ENCODE data around the gene FAM200A. TPM values are rescaled to one million over a fixed set of nuclear protein-coding genes. Genes with fewer than 3 reads are reported as not detected.
"Not testable (repeated sequence)": the region's sequence is repeated elsewhere in the genome, so short reads cannot be mapped to it uniquely, and the experiment has no call there.

The FAM200A gene
- total RNA-seq, 1 donor from 2014 or later = 5.2 TPM

DNA sequence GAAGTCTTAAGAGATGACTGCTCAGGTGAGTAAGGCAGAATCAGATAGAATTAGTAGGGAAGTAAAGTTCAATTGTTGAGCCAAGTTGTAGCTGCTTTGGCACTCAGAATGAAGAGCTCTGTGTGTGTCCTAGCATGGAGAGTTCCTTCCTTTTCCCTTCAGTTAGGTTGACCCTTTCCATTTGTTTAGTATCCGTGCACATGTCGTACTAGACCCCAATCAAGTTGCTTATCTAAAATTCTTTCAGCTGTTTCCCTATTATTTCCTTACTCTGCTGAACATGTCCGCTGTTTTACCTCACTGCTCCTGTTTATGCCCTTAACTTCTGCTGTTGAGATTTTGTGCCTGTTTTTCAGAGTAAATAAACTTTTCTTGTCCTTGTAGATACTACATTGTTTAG lies 19.9 kb upstream of the FAM200A start:
- H3K36me3 Mint-ChIP-seq (ENCODE audit: low read depth) = peaks cover 56% of the 10 kb centered on the region
- H3K27ac Mint-ChIP-seq = no peak overlapping the region
- H3K4me1 Mint-ChIP-seq (ENCODE audit: low read depth) = no peaks in the 10 kb centered on the region

GRCh38 chr7:99568770-99569169 lies 16.9 kb upstream of the FAM200A start:
- H3K27ac Mint-ChIP-seq; H3K4me1 Mint-ChIP-seq (ENCODE audit: low read depth); H3K27me3 Mint-ChIP-seq (ENCODE audit: low read depth); H3K4me3 Mint-ChIP-seq (ENCODE audit: low read depth); intact Hi-C loops (cut with micrococcal nuclease); DNase-seq (ENCODE audit: low spot score); H3K9me3 Mint-ChIP-seq: not testable (repeated sequence)
- peaks cover 75% of the 10 kb centered on the region for H3K36me3 Mint-ChIP-seq (ENCODE audit: low read depth)

More for the DNA sequence above, 19.9 kb upstream of the FAM200A start:
- intact Hi-C loops (cut with micrococcal nuclease) = no loop called here
- Mint-ChIP-seq H3K9me3 (no peaks in the 10 kb centered on the region), H3K4me3 (ENCODE audit: low read depth) (no peak overlapping the region), H3K27me3 (ENCODE audit: low read depth) (no peaks in the 10 kb centered on the region)
- DNase-seq (ENCODE audit: low spot score) = no peak

GRCh38 chr7:99563650-99564049 lies 11.7 kb upstream of the FAM200A start:
- H3K27me3 Mint-ChIP-seq (ENCODE audit: low read depth) = no peaks in the 10 kb centered on the region
- H3K4me3 Mint-ChIP-seq (ENCODE audit: low read depth) = no peak overlapping the region
- DNase-seq (ENCODE audit: low spot score) = no peak
- H3K4me1 Mint-ChIP-seq (ENCODE audit: low read depth) = peaks cover 35% of the 10 kb centered on the region
- peaks cover 66% of the 10 kb centered on the region for H3K36me3 Mint-ChIP-seq (ENCODE audit: low read depth)
- H3K27ac Mint-ChIP-seq = peak overlapping the region; percentile 14
- no peaks in the 10 kb centered on the region for H3K9me3 Mint-ChIP-seq
- intact Hi-C loops (cut with micrococcal nuclease) = no loop called here

DNA sequence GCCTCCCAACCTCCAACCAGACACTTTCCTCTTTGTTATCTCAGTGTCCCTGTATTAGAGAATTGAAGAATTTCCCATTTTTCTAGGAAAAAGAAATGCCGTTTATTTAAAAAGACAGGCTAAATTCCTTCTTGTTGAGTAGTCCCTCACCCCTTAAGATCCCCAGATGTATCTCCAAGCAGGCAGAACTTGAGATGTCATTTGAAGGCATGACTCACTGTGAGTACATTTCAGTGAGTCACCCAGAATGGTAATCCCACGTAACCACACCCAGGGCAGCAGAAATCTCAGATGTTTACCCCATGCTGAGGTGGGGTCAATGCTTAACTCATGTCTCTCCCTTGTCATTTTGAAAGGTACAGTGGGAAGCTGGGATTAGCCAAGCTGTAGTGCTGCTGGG lies 10.9 kb upstream of the FAM200A start:
- no peaks in the 10 kb centered on the region for H3K27me3 Mint-ChIP-seq (ENCODE audit: low read depth)
- no peak overlapping the region for H3K4me3 Mint-ChIP-seq (ENCODE audit: low read depth)
- H3K36me3 Mint-ChIP-seq (ENCODE audit: low read depth) = peaks cover 68% of the 10 kb centered on the region
- H3K4me1 Mint-ChIP-seq (ENCODE audit: low read depth) = peaks cover 35% of the 10 kb centered on the region
- intact Hi-C loops (cut with micrococcal nuclease) = no loop called here
- DNase-seq (ENCODE audit: low spot score) = no peak
- H3K9me3 Mint-ChIP-seq = no peaks in the 10 kb centered on the region
- peak overlapping the region; percentile 58 for H3K27ac Mint-ChIP-seq

GRCh38 chr7:99562114-99562784 lies 10.3 kb upstream of the FAM200A start:
- intact Hi-C loops (cut with micrococcal nuclease) = no loop called here
- DNase-seq (ENCODE audit: low spot score) = no peak
- peaks cover 37% of the 10 kb centered on the region for H3K4me1 Mint-ChIP-seq (ENCODE audit: low read depth)
- no peaks in the 10 kb centered on the region for H3K9me3 Mint-ChIP-seq
- no peak overlapping the region for H3K4me3 Mint-ChIP-seq (ENCODE audit: low read depth)
- H3K27me3 Mint-ChIP-seq (ENCODE audit: low read depth) = no peaks in the 10 kb centered on the region
- peak overlapping the region; percentile 58 for H3K27ac Mint-ChIP-seq
- H3K36me3 Mint-ChIP-seq (ENCODE audit: low read depth) = peaks cover 68% of the 10 kb centered on the region

- H3K27ac Mint-ChIP-seq = no peak overlapping the region
- no peak overlapping the region for H3K4me3 Mint-ChIP-seq (ENCODE audit: low read depth)
- DNase-seq (ENCODE audit: low spot score) = no peak
These were observed 9.8 kb upstream of the FAM200A start for GRCh38 chr7:99561737-99562051.

DNA sequence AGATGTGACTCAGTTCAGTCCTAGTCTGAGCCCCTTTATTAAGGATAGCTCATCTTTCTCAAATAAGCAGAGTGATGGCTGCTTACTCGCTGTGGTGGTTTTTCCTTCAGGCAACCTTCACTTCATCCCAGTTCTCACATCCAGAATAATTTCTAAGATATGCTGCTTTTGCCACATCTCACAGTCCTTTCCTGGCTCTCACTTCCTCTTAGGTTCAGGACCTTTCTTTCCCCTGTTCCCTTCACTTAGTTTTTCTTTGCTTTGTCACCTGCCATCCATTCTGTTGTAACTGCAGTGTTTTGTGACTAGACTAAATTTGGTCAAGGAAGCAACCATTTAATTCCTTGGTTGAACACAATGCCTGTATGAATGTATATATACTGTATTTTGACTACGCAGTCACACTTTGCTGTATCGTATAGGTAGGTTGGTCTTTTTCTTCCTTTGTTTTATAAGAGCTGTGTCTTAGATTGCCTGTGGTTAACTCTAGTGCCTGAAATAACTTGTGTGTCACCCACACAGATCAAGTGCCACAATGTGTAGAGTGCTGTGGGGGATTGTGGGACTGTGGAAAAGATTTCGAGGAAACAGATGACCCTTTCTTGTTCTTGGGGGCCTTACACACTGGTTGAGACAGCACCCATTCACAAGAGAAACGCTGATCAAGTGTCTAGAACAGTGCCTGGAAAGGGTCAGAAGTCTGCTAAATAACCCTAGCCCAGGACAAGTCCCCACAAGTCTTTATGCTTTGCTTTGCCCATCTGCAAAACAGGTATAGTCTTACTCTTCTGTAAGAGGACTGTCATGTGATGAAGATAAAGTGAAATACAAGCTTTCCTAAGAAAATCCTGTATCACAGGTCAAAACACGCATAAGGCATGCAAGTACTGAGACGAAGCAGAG lies 9.2 kb upstream of the FAM200A start:
- Mint-ChIP-seq H3K4me1 (ENCODE audit: low read depth) (peaks cover 42% of the 10 kb centered on the region), H3K36me3 (ENCODE audit: low read depth) (peaks cover 73% of the 10 kb centered on the region)

More at GRCh38 chr7:99561737-99562051, 9.8 kb upstream of the FAM200A start:
- Mint-ChIP-seq H3K4me1 (ENCODE audit: low read depth) (peaks cover 42% of the 10 kb centered on the region), H3K9me3 (no peaks in the 10 kb centered on the region), H3K36me3 (ENCODE audit: low read depth) (peaks cover 72% of the 10 kb centered on the region), H3K27me3 (ENCODE audit: low read depth) (no peaks in the 10 kb centered on the region)
- intact Hi-C loops (cut with micrococcal nuclease) = no loop called here

DNA sequence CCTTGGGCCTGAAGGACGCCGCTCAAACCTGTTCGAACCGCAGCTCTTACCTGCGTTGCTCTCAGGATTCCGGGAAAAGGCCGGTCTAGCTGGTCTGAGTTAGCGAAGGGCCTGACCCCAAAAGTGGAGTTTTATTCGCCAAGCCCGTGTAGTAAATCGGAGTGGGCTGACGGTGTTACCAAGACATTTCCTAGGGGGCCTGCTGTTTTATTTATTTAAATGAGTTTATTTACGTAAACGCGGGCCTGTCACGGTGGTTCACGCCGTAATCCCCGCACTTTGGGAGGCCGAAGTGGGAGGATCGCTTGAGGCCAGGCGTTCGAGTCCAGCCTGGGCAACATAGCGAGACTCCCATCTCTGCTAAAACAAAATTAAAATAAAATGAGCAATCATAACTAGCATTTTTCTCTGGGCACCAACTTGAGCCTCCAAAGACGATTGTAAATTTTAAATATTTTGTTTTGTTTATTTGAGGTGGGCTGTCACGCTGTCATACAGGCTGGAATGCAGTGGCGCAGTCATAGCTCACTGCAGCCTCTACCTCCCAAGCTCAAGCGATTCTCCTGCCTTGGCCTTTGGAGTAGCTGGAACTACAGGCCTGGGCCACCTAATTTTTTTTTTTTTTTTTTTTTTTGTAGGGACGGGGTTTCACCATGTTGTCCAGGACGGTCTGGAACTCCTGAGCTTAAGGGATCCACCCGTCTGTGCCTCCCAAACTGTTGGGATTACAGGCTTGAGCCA lies 7.4 kb upstream of the FAM200A start:
- Mint-ChIP-seq H3K4me1 (ENCODE audit: low read depth) (peaks cover 44% of the 10 kb centered on the region), H3K27ac (peak overlapping the region; percentile 98), H3K4me3 (ENCODE audit: low read depth) (peak overlapping the region; percentile 100), H3K27me3 (ENCODE audit: low read depth) (no peaks in the 10 kb centered on the region), H3K36me3 (ENCODE audit: low read depth) (peaks cover 74% of the 10 kb centered on the region), H3K9me3 (no peaks in the 10 kb centered on the region)
- DNase-seq (ENCODE audit: low spot score) = no peak
- intact Hi-C loops (cut with micrococcal nuclease) = loop anchor here (2.0 kb wide), 1 partner anchor 57 kb away; the partner anchor contains the start of gene ZSCAN25

More for the DNA sequence above, 9.2 kb upstream of the FAM200A start:
- H3K27ac Mint-ChIP-seq = peak overlapping the region; percentile 72
- intact Hi-C loops (cut with micrococcal nuclease) = no loop called here
- no peaks in the 10 kb centered on the region for H3K27me3 Mint-ChIP-seq (ENCODE audit: low read depth)
- no peak for DNase-seq (ENCODE audit: low spot score)
- H3K9me3 Mint-ChIP-seq = no peaks in the 10 kb centered on the region
- peak overlapping the region; percentile 64 for H3K4me3 Mint-ChIP-seq (ENCODE audit: low read depth)

DNA sequence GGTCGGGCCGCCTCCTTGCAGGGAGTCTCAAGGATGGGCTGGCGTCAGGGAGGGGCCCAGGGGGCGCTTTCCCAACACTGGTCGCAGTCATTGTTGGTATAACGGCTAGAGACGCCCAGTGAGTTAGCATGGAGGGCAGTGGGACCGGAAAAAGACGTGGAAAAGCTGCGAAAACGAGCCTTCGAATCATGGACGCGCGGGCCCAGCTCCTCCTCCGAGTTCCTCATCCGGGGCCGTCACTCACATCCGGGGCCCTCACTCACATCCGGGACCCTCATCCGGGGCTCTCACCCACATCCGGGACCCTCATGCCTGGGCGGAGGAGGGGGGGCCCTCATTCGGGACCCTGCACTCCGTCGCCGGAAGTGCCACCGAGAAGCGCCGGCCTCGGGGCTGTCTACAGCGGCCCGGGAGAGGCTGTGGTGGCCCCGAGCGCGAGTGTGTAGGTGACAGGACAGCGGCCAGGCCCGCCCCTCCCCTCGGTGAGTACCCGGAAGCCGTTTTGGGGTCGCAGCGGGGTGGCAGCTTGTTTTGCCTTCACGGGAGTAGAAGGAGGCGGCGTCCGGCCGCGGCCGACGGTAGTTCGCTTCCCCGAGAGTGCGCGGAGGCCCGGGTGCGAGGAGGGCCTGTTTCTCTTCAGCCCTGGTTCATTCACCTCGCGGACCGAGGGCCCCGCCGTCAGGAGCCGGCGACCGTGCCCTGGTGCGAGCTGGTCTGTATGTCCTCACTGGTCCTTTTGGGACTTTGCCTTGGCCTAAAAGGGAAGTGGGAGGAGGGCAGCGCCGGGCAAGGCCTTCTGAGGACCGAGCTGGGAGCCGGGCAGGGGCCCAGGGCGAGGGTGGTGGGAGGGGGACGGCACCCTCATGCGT lies 6.6 kb upstream of the FAM200A start, which contains the start of gene ZNF655:
Gene ZNF655 (plus strand): TSS at position 337 of the 869 bp plus-strand sequence. CDS start 1,918 bp downstream, outside the sequence.
- Mint-ChIP-seq H3K27me3 (ENCODE audit: low read depth) (no peaks in the 10 kb centered on the region), H3K4me1 (ENCODE audit: low read depth) (peaks cover 37% of the 10 kb centered on the region), H3K9me3 (no peaks in the 10 kb centered on the region), H3K27ac (peak within 1 kb of the TSS; percentile 98), H3K36me3 (ENCODE audit: low read depth) (peaks cover 71% of the 10 kb centered on the region), H3K4me3 (ENCODE audit: low read depth) (peak within 1 kb of the TSS; percentile 100)
- intact Hi-C loops (cut with micrococcal nuclease) = loop anchor here (2.0 kb wide), 1 partner anchor 58 kb away; the partner anchor contains the start of gene ZSCAN25
- peak; percentile 87 for DNase-seq (ENCODE audit: low spot score)

DNA sequence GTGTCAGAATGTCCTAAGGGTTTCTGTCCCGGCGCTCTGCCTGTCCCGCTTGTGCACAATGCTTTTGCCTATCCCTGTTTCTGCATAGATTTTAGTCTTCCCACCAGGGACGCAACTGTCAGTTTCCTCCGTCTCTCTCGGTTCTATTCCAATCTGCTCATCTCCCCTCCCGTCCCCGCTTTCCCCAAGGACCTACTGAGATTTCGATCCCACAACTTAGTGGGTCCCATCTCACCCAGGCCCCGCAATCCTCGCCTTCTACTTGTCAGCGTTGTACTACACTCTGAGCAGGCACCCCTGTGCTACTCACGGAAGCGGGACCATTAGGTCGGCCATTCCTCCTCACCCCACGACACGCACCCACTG lies 6.0 kb upstream of the FAM200A start:
- H3K4me3 Mint-ChIP-seq (ENCODE audit: low read depth) = peak overlapping the region; percentile 100
- H3K27ac Mint-ChIP-seq = peak overlapping the region; percentile 98
- DNase-seq (ENCODE audit: low spot score) = no peak
- H3K4me1 Mint-ChIP-seq (ENCODE audit: low read depth) = peaks cover 39% of the 10 kb centered on the region
- peaks cover 73% of the 10 kb centered on the region for H3K36me3 Mint-ChIP-seq (ENCODE audit: low read depth)
- no peaks in the 10 kb centered on the region for H3K27me3 Mint-ChIP-seq (ENCODE audit: low read depth)
- H3K9me3 Mint-ChIP-seq = no peaks in the 10 kb centered on the region
- intact Hi-C loops (cut with micrococcal nuclease) = loop anchor here (2.0 kb wide), 1 partner anchor 59 kb away; the partner anchor contains the start of gene ZSCAN25

DNA sequence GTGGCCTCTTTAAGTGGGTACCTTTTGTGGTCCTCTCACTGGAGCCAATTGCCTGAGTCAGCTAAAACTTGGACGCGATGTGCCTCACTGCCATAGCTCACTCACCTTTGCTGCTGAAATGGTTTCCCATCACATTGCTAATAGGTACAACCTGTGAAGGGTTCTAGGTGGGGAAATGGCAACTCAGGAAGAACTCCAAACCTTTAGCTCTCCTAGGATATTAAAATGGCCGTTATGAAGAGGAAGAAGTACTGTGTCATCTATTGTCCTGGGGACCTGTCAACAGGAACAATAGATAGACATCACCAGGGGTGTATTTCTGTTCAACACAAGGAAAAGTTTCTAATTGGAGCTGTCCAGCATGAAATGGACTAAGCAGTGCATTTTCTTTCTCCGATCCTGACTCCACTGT lies 5.3 kb upstream of the FAM200A start:
- peaks cover 36% of the 10 kb centered on the region for H3K4me1 Mint-ChIP-seq (ENCODE audit: low read depth)
- H3K27ac Mint-ChIP-seq = peak overlapping the region; percentile 70
- no peaks in the 10 kb centered on the region for H3K27me3 Mint-ChIP-seq (ENCODE audit: low read depth)
- H3K36me3 Mint-ChIP-seq (ENCODE audit: low read depth) = peaks cover 65% of the 10 kb centered on the region
- H3K9me3 Mint-ChIP-seq = no peaks in the 10 kb centered on the region
- intact Hi-C loops (cut with micrococcal nuclease) = no loop called here
- DNase-seq (ENCODE audit: low spot score) = no peak
- peak overlapping the region; percentile 100 for H3K4me3 Mint-ChIP-seq (ENCODE audit: low read depth)

DNA sequence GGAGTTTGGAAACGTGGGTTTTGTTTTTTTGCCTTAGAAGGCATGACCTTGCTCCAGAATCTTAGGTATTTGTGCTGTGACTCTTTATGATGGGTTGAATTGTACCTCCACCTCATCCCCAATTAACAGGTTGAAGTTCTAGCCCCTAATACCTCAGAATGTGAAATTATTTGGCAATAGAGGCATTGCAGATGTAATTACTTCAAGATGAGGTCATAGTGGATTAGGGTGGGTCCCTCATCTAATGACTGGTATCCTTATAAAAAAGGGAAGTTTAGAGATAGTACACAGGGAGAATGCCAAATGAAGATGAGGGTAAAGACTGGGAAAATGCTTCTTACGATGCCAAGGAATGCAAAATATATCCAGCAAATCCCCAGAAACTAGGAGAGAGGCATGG lies 3.0 kb upstream of the FAM200A start:
- no peaks in the 10 kb centered on the region for H3K27me3 Mint-ChIP-seq (ENCODE audit: low read depth)
- intact Hi-C loops (cut with micrococcal nuclease) = no loop called here
- no peak overlapping the region for H3K27ac Mint-ChIP-seq
- no peak for DNase-seq (ENCODE audit: low spot score)
- H3K9me3 Mint-ChIP-seq = no peaks in the 10 kb centered on the region
- no peak overlapping the region for H3K4me3 Mint-ChIP-seq (ENCODE audit: low read depth)
- peaks cover 23% of the 10 kb centered on the region for H3K4me1 Mint-ChIP-seq (ENCODE audit: low read depth)
- H3K36me3 Mint-ChIP-seq (ENCODE audit: low read depth) = peaks cover 51% of the 10 kb centered on the region

Data from activated T-helper 2 cell treated with anti-CD3 and anti-CD28 coated beads, Interferon-gamma antibody, Interleukin-2, Interleukin-4, amounts not matched to agents 10 μg/mL and 5 μg/mL and 100 μg/mL, durations not matched to agents 14 hours and 24 hours and 36 hours (primary cell).